NT2/D1 (cell line): Measurements from ENCODE around the gene GTPBP3.

Source experiments
- SUZ12 ChIP-seq: IDR thresholded peaks from 2 replicates; pipeline ENCODE4 v1.6.1; 2011; ENCODE audit not compliant: insufficient read length, insufficient read depth; ENCODE audit errors: extremely low read depth
- YY1 ChIP-seq: IDR thresholded peaks from 2 replicates; pipeline ENCODE4 v1.6.1; 2011; ENCODE audit not compliant: insufficient read length, insufficient read depth
- ZNF274 ChIP-seq: IDR thresholded peaks from 2 replicates; pipeline ENCODE4 v1.6.1; 2011; ENCODE audit warnings: mild to moderate bottlenecking, low read depth, low read length

GRCh38 chr19:17376935-17377600 lies 39.7 kb downstream of the GTPBP3 start, which contains the start of gene PLVAP:
- TF ChIP-seq SUZ12 (no peak), ZNF274 (no peak), YY1 (no peak)
